GM13977 (cell line): ENCODE measurements around the gene DCDC2B.

ENCODE experiments used
- DNase-seq: peaks from one replicate; pipeline ENCODE4 v3.0.0; 2012; ENCODE audit warnings: low spot score
- in situ Hi-C: fragments of 300-500 bp; cut with MboI; formaldehyde crosslinking; loops from one replicate; pipeline ENCODE4 v1.12.0; 2022; ENCODE audit warnings: low sequenced_read_pairs, low pct_unique_long_range_greater_than_20kb, mixed read lengths, inconsistent platforms; ENCODE audit not compliant: unreplicated experiment
- TF ChIP-seq, protein P1 (sequence below): IDR thresholded peaks from 2 replicates; pipeline ENCODE4 v1.5.1; 2012; ENCODE audit warnings: mild to moderate bottlenecking, control low read depth; ENCODE audit not compliant: insufficient read depth; ENCODE audit errors: extremely low read depth, missing control alignments

DCDC2B gene

DNA sequence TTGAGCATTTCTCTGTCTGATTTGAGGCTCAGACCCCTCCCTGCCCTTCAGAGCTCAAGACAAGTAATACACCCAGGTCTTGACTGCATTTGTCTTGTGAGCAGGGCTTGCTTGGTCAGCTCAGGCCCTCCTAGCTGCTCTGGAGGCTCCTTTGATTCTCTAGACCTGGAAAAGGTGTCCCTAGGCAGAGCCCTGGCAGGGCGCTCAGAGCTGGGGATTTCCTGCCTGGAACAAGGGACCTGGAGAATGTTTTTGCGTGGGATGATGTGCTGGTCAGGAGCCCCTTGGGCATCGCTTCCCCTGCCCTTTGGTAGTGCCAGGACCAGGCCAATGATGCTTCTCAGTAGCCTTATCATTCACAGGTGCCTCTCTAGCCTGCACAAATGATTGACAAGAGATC lies 13.4 kb upstream of the DCDC2B start:
- TF ChIP-seq, protein P1, sequence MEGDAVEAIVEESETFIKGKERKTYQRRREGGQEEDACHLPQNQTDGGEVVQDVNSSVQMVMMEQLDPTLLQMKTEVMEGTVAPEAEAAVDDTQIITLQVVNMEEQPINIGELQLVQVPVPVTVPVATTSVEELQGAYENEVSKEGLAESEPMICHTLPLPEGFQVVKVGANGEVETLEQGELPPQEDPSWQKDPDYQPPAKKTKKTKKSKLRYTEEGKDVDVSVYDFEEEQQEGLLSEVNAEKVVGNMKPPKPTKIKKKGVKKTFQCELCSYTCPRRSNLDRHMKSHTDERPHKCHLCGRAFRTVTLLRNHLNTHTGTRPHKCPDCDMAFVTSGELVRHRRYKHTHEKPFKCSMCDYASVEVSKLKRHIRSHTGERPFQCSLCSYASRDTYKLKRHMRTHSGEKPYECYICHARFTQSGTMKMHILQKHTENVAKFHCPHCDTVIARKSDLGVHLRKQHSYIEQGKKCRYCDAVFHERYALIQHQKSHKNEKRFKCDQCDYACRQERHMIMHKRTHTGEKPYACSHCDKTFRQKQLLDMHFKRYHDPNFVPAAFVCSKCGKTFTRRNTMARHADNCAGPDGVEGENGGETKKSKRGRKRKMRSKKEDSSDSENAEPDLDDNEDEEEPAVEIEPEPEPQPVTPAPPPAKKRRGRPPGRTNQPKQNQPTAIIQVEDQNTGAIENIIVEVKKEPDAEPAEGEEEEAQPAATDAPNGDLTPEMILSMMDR = no peak
- in situ Hi-C loops = no loop called here
- DNase-seq = no peak

DNA sequence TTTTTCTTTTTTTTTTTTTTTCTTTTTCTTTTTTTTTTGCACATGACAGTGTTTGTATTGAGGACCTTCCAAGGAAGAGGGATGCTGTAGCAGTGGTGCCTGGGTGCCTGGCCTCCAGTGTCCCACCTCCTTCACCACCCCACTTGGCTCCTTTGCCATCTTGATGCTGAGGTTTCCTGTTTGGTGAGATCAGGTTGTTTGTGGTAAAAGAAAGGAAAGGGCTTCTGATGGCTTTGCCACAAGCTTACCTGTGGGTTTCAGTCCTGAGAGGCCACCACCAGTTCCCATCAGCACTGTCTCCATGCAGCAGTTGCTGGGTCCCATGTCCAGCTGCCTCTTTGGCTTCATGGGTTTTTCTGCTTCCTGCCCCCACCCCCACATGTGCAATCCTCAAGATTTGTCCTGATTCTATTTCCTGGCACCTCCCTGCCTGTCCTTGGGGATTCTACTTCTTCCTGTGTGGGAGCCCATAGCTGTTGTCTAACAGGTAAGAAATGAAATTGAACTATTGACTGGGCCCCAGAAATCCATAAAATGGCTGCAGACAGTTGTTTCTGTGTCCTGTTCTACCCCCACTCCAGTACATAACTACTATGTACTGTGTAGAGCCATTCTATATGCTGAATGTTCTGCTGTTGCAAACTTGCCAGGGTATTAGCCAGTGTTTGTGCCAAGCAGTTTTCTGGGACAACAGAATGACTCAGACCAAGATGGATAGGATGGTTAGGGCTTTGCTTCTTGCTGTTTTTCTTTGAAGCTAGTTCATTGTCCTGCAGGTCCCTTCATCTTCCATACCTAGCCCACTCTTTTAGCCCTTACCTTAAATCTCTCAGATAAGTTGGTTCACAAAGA lies 12.7 kb upstream of the DCDC2B start:
- DNase-seq = no peak
- in situ Hi-C loops = no loop called here
- TF ChIP-seq, protein P1 = no peak

DNA sequence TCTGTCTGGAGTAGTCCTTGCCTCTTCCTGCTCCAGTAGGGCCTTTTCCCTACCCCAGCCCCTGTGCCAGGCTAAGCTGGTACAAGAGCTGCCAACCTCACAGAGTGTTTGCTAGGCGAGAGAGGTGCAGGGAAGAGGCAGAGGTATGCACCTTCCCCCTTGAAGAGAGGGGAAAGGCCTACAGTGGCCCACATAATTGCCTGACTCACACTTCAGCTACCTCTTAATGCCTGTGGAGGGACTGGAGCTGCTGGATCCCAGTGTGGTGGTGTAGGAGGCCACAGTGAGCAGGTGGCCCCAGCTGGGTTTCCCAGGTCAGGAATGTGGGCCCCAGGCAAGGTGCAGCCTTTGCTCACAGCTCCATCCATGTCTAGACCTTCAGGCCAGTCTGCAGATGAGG lies 11.8 kb upstream of the DCDC2B start:
- TF ChIP-seq, protein P1 = no peak

DNA sequence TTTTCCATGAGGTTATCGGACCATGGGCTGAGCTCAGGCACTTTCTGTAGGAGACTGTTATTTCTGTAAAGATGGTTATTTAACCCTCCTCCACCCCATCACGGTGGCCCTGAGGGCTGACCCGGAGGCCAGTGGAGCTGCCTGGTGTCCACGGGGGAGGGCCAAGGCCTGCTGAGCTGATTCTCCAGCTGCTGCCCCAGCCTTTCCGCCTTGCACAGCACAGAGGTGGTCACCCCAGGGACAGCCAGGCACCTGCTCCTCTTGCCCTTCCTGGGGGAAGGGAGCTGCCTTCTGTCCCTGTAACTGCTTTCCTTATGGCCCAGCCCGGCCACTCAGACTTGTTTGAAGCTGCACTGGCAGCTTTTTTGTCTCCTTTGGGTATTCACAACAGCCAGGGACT lies 11.1 kb upstream of the DCDC2B start:
- TF ChIP-seq, protein P1 = no peak
- no peak for DNase-seq
- in situ Hi-C loops = no loop called here

More for the DNA sequence above, 11.8 kb upstream of the DCDC2B start:
- DNase-seq = no peak
- in situ Hi-C loops = no loop called here

DNA sequence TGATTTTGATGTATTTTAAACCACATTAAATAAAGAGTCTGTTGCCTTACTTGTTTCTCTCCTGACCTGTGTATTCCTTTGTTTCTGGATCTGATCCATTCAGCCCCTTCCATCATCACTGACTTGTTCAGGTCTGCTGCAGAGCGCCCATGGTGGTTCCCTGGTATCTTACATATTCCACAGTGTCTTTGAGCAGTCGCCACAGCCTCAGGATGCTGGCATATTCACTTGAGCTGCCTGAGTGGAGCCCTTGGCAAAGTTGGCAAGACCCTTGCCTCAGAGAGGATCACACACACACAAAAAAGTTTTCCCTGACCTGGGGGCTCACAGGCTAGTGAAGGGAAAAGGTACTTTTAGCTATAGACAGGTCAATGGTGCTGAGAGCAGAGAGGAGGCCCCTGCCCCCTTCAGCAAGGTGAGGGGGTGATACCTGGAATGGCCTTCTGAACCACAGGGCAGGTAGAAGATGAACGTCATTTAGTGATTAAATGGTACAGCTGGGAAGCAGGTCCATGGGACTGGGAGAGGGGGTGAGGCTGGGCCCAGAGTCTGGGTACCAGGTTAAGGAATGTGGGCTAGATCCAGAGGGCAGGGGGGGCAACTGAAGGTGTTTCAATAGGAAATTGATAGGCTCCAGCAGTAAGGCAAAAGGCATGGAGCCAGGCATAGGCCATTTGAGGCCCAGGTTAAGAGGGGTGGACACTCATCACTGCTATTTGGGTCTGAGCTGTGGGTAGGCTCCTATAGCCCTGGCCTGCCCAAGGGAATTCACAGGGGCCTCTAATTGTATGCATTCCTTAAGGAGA lies 10.4 kb upstream of the DCDC2B start:
- TF ChIP-seq, protein P1 = no peak
- in situ Hi-C loops = no loop called here
- DNase-seq = no peak

DNA sequence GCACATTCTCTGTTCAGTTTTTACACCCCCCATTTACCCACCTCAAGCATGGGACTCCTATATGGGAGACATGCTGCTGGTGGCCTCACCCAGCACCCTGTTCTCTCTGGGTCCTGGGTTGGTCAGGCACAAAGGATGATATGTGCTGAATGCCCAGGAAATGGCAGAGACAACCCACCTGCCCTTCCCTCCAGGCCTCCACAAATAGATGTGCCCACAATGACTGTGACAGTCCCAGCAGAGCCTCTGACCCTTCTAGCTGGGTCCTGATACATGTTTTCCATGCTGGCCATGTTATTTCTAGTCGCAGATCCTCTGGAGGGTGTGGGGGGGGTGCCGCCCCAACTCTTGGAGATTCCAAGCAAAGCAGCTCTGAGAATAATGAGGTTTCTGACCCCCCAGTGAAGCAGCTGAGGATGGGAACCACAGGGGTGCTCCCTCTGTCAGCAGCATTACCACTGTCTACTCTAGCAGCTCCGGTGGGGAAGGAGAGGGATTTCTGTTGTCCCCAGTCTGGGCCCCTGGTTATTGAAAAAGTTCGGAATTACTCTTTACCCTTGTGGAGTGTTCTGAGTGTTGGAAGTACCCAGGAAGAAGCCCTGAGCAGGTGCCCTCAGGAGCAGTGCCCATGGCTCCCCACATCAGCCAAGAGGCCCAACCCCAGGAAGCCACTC lies 9.7 kb upstream of the DCDC2B start:
- TF ChIP-seq, protein P1 = no peak
- DNase-seq = no peak
- in situ Hi-C loops = no loop called here
